Heart right ventricle (tissue), 16 donors: ENCODE data around the gene RABAC1. TPM values are rescaled to one million over a fixed set of nuclear protein-coding genes. Genes with fewer than 3 reads are reported as not detected.
A peak's percentile ranks its signal among the peaks of the same experiment; 100 is the strongest.

ENCODE experiments used
- ATAC-seq, 8 donors: fragments of 200-7000 bp; cut with Tn5 transposase; one replicate each; pipeline ENCODE4 v1.9.1; 2020; ENCODE audit warnings: mild to moderate bottlenecking in 8 of 8, moderate library complexity in 8 of 8, moderate number of reproducible peaks in 1 of 8
- DNase-seq, 2 donors: peaks; one replicate each; pipeline ENCODE4 v3.0.0-alpha.2; 2020
- H3K27ac ChIP-seq, 10 donors: fragments of 200-600 bp; sonication (generic) in 2 of 10; one replicate each; pipeline versions ENCODE4 v1.5.0 to v1.8.0; 2020 to 2022; ENCODE audit warnings: mild to moderate bottlenecking in 3 of 10
- H3K27me3 ChIP-seq, 7 donors: fragments of 200-600 bp; one replicate each; pipeline ENCODE4 v1.8.0; 2021 to 2022; ENCODE audit warnings: mild to moderate bottlenecking in 2 of 7
- H3K36me3 ChIP-seq, 9 donors: fragments of 200-600 bp; sonication (generic) in 1 of 9; one replicate each; pipeline versions ENCODE4 v1.5.0 to v1.8.0; 2020 to 2022; ENCODE audit warnings: mild to moderate bottlenecking in 2 of 9
- H3K4me1 ChIP-seq, 9 donors: fragments of 200-600 bp; sonication (generic) in 1 of 9; one replicate each; pipeline versions ENCODE4 v1.5.0 to v1.8.0; 2020 to 2022; ENCODE audit warnings: mild to moderate bottlenecking in 4 of 9
- H3K4me3 ChIP-seq, 10 donors: fragments of 200-600 bp; sonication (generic) in 2 of 10; one replicate each; pipeline versions ENCODE4 v1.5.0 to v1.8.0; 2020 to 2022; ENCODE audit warnings: mild to moderate bottlenecking in 7 of 10, moderate library complexity in 2 of 10
- H3K9me3 ChIP-seq, 11 donors: fragments of 200-600 bp in 10 of 11; sonication (generic) in 2 of 11; one replicate each; pipeline versions ENCODE4 v1.5.0 to v1.8.0; 2013 to 2022; ENCODE audit warnings: mild to moderate bottlenecking in 2 of 11, control low read depth in 1 of 11, moderate library complexity in 1 of 11
- WGBS, 2 donors: extraction: QIAGEN DNeasy Blood & Tissue Kit; methylation state at CpG; one replicate each; pipeline ENCODE4 v1.1.7; 2013; ENCODE audit warnings: inconsistent platforms in 1 of 2; 5-methylcytosine and 5-hydroxymethylcytosine counted together
- intact Hi-C, 10 donors: fragments of 100-400 bp; cut with DNase I; formaldehyde crosslinking; loops; one replicate each; pipeline versions ENCODE4 v1.11.1 to v1.14.2; 2022
- polyA plus RNA-seq, 2 donors: library from polyadenylated mRNA; stranded (reverse); fragments of 200-250 nt; gene quantifications; one replicate each; pipeline ENCODE4 v1.2.3, GENCODE V29; 2013
- total RNA-seq, 10 donors: library from RNA; stranded (reverse); fragmentation: NEBNext Ultra II Directional in 3 of 10; extraction: Animal tissue kit (Norgen Biotek cat#: 25700) in 3 of 10; gene quantifications; one replicate each; pipeline versions ENCODE4 v1.2.1 to v1.2.4, GENCODE V29; 2021 to 2023
- TF ChIP-seq, protein P1 (sequence below), 9 donors: fragments of 200-600 bp; sonication (generic) in 2 of 9; IDR thresholded peaks; one replicate each; pipeline versions ENCODE4 v1.5.0 to v1.8.0; 2021 to 2022; ENCODE audit warnings: antibody characterized with exemption in 9 of 9, mild to moderate bottlenecking in 5 of 9, moderate library complexity in 1 of 9
- donor health status: Arrhythmogenic right ventricular cardiomyopathy.
- donor health status: ischemic (EF 13 %, LVEDD 7.1; RV severe dilation, severe dysfunction).
- donor health status: healthy with polysubstance abuse.
- donor health status: DM: no; HTN: yes; CAD: no.
- donor health status: DM: no; HTN: no; CAD: no.
- donor health status: ischemic (EF 25% LVEDD 6.9; RV normal size, moderate dysfunction).
- donor health status: ischemic (EF 25% LVEDD 5.7; RV mildly dilated, moderate dysfunction).
- donor health status: healthy.
- donor health status: DM: yes; HTN: yes; CAD: no.
- donor health status: Ischemic cardiomyopathy.
- donor health status: ischemic (EF 35%, LVEDD 5.7; RV mildly dilated, moderate dysfunction).
- donor health status: nonischemic (EF 11% LVEDD 7.7; RV severe dilation, severe dysfunction).
- donor health status: DM: yes; HTN: yes; CAD: no.
- donor health status: PGD.
- donor health status: ischemic (EF 29% LVEDD 5.4; RV normal size, mild dysfunction).
- donor health status: nonischemic (EF 23%, LVEDD 6.1; RV moderate dilation, normal function).

The RABAC1 gene
- total and polyA plus RNA-seq, 12 donors: 34.5 to 270 (median 54.8) TPM

DNA sequence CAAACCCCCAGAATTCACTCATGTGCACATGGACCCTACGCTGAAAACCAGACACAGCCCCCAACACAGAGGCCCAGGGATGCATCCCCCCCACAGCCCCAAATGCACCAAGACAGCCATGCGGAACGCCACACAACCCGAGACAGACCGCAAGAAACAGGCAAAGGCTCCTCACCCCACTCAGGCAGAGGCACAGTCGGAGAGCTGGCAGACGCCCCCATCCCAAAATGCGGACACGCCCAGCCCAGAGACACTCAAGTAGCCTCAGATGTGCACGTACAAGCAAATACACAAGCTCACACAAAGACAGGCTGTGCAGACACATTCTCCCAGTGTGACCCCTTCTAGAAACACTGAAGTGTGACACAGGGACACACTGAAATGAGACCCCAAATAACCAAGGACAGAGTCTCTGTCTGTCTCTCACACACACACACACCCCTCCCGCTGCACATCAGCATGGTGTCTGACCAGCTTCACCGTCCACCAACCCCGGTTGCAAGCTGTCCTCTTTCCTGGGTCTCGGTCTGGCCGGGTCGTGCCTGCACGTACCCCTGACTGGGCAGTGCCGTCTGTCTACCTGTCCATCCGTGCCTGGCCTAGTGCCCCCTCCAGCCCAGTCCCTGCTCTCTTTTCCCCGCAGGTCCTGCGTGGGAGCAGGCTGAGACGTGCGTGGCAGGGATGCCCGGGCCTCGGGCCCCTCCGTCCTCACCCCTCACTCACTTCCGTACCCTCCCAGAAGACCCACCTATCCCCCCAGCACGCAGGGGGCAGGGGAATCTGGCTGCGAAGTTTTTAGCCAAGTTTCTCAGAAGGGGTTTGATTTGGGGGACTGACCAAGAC lies 47.0 kb downstream of the RABAC1 start:
- DNase-seq: no peak
- Histone ChIP-seq H3K4me1 (peaks cover 0 to 3% (median 0%) of the 10 kb centered on the region in 9 donors), H3K36me3 (peaks cover 0 to 13% (median 0%) of the 10 kb centered on the region in 9 donors), H3K9me3 (no peaks in the 10 kb centered on the region), H3K4me3 (no peak overlapping the region), H3K27me3 (peaks cover 7 to 73% (median 60%) of the 10 kb centered on the region in 7 donors), H3K27ac (no peak overlapping the region)
- WGBS, 2 donors: 7% methylated on average over 29 of the region's 29 CpGs
- intact Hi-C loops: no loop called here
- ATAC-seq: no peak
- TF ChIP-seq, protein P1, sequence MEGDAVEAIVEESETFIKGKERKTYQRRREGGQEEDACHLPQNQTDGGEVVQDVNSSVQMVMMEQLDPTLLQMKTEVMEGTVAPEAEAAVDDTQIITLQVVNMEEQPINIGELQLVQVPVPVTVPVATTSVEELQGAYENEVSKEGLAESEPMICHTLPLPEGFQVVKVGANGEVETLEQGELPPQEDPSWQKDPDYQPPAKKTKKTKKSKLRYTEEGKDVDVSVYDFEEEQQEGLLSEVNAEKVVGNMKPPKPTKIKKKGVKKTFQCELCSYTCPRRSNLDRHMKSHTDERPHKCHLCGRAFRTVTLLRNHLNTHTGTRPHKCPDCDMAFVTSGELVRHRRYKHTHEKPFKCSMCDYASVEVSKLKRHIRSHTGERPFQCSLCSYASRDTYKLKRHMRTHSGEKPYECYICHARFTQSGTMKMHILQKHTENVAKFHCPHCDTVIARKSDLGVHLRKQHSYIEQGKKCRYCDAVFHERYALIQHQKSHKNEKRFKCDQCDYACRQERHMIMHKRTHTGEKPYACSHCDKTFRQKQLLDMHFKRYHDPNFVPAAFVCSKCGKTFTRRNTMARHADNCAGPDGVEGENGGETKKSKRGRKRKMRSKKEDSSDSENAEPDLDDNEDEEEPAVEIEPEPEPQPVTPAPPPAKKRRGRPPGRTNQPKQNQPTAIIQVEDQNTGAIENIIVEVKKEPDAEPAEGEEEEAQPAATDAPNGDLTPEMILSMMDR (IDR thresholded peaks at IDR 0.05): no peak

DNA sequence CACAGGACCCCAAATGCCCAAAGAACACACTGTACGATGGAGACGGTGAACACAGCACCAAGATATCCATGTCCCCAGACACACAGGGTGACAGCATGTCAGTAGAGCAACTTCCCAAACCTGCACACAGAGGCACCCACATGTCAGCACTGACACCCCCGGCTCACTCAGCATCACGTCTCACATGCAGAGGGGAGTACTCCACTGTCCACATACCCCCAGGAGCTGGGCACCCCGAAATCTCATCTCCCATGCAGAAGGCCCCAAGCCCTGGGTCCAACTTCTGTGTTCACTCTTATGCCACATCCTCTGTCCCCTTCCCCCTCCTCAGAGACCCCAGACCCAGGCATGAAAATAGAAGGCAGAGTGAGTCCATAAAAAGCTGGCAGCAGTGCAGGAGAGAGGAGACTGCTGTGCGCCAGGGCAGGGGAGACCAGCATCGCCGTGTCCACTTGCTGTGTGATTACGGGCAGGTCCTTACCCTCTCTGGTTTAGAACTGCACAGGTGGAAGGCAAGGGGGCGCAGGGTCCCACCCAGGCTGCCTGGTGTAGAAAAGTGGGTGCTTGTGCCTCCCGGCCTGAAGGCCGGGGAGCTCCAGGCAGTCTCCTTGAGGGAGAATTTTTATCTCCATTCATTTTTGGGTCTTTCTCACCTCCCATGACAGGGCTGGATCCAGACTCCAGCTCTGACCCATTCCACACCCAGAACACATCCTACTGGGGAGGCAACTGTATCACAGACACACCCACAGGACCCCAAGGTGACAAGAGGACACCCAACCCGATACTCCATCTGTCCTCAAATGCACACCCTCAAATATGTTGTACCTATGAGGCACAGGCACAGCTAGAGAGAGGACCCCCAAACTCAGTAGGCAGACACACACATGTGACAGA lies 47.9 kb downstream of the RABAC1 start:
- Histone ChIP-seq H3K27ac (no peak overlapping the region), H3K4me3 (no peak overlapping the region), H3K36me3 (peaks cover 0 to 21% (median 5%) of the 10 kb centered on the region in 9 donors), H3K27me3 (peaks cover 7 to 64% (median 52%) of the 10 kb centered on the region in 7 donors), H3K4me1 (peaks cover 0 to 3% (median 0%) of the 10 kb centered on the region in 9 donors), H3K9me3 (no peaks in the 10 kb centered on the region)
- intact Hi-C loops: no loop called here
- 62 to 64% methylated on average over 13 of the region's 13 CpGs for WGBS, 2 donors
- DNase-seq: no peak
- no peak for ATAC-seq
- TF ChIP-seq, protein P1 (IDR thresholded peaks at IDR 0.05): no peak

DNA sequence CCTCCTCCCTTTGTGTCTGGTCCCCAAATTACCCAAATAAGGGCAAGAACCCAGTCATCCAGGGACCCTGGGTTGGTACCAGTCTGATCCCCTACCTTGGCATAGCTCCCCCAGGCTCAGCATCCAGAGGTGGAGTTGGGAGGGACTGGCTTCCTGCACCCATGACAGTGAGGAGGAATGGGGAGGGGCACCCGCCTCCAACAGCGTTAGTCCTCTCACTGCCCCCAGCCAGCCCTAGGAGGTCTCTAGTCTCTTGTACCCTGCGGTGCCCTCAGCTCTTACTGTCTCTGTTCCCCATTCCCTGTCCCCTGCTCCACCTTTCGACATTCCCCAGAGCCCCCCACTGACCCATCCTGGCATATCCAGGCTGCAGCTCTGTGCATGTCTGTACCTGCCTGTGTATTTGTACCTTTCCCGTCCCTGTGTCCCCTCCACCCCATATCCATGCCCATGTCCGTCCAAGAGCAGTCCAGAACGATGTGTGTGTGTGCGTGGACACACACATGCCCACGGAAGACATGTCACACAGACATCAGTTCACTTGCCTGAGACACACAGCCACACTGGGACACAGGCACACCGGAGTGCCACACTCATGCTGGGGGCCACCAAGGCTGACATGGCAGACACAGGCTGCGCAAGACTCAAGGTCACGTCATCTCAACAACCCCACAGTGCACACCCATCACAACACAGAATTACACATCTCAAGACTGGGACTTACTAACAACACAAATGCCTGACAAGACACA lies 48.7 kb downstream of the RABAC1 start:
- ATAC-seq (peak in 1 of 8 donors; percentile 3), DNase-seq (no peak)
- Histone ChIP-seq H3K9me3 (no peaks in the 10 kb centered on the region), H3K27ac (no peak overlapping the region), H3K36me3 (peaks cover 0 to 30% (median 13%) of the 10 kb centered on the region in 9 donors), H3K27me3 (peaks cover 4 to 56% (median 43%) of the 10 kb centered on the region in 7 donors), H3K4me1 (peaks cover 0 to 3% (median 0%) of the 10 kb centered on the region in 9 donors), H3K4me3 (no peak overlapping the region)
- intact Hi-C loops: no loop called here
- WGBS, 2 donors: 57 to 59% methylated on average over 12 of the region's 12 CpGs
- TF ChIP-seq, protein P1 (IDR thresholded peaks at IDR 0.05): no peak

DNA sequence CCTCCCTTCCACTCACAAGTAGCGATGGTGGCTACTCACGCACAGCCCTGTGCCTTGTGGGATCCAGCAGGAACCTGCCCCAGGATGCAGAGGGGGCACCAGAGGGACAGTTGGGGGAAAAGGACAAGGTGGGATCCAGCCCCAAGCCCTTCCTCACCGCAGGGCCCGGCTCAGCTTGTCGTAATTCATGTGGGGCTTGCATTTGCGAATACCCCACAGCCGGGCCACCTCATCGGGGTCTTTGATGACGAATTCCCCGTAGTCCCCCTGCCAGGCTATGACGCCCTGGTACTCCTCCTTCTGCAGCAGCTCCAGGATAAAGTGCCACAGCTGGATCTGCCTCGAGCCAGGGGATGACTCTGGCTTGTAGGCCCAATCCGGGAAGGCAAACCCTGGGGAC lies 49.4 kb downstream of the RABAC1 start:
- Histone ChIP-seq H3K27ac (no peak overlapping the region), H3K9me3 (no peaks in the 10 kb centered on the region), H3K4me1 (no peaks in the 10 kb centered on the region), H3K4me3 (no peak overlapping the region), H3K36me3 (peaks cover 0 to 37% (median 14%) of the 10 kb centered on the region in 9 donors), H3K27me3 (peaks cover 0 to 49% (median 36%) of the 10 kb centered on the region in 7 donors)
- TF ChIP-seq, protein P1 (IDR thresholded peaks at IDR 0.05): no peak
- intact Hi-C loops: no loop called here
- ATAC-seq (no peak), DNase-seq (no peak)
- 46 to 48% methylated on average over 13 of the region's 13 CpGs for WGBS, 2 donors
